Measurements from ENCODE around the gene MPHOSPH6.

DNA sequence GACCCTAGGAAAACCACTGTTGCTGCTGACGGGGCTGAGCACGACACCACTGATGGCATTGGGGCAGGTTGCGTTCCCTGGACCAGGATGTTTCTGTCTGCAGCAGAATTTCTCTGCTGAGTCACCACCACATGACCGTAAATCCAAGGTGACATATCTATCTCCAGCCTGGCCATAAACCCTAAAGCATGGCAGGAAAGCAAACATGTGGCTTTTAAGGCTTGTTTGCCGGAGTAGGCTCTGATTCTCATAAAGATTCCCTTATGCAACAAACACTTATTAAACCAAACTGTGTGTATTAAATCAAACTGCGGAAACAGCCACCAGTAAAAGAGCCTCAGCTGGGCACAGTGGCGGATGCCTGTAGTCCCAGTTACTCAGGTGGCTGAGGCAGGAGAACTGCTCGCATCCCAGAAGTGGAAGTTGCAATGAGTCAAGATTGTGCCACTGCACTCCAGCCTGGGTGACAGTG is 17.3 kb downstream of the MPHOSPH6 start:
- TF ChIP-seq, protein P1, sequence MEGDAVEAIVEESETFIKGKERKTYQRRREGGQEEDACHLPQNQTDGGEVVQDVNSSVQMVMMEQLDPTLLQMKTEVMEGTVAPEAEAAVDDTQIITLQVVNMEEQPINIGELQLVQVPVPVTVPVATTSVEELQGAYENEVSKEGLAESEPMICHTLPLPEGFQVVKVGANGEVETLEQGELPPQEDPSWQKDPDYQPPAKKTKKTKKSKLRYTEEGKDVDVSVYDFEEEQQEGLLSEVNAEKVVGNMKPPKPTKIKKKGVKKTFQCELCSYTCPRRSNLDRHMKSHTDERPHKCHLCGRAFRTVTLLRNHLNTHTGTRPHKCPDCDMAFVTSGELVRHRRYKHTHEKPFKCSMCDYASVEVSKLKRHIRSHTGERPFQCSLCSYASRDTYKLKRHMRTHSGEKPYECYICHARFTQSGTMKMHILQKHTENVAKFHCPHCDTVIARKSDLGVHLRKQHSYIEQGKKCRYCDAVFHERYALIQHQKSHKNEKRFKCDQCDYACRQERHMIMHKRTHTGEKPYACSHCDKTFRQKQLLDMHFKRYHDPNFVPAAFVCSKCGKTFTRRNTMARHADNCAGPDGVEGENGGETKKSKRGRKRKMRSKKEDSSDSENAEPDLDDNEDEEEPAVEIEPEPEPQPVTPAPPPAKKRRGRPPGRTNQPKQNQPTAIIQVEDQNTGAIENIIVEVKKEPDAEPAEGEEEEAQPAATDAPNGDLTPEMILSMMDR (IDR thresholded peaks at IDR 0.05; ENCODE audit: extremely low read depth in 1 of 2, insufficient read depth in 1 of 2, low read depth in 1 of 2, low read length in 2 of 2), result no peak
- no peak for TF ChIP-seq POLR2A (IDR thresholded peaks at IDR 0.05; ENCODE audit: low read depth, low read length)

Data from endothelial cell of umbilical vein (primary cell).